Spinal cord (tissue), 10 donors: ENCODE data around the gene FAM163B. TPM values are rescaled to one million over a fixed set of nuclear protein-coding genes. Genes with fewer than 3 reads are reported as not detected.

ENCODE experiments used
- DNase-seq, 6 donors: peaks; one replicate each; pipeline versions ENCODE4 v3.0.0 to v3.0.0-alpha.2; 2013 to 2015; ENCODE audit warnings: low spot score in 6 of 6, low read depth in 4 of 6
- H3K27ac ChIP-seq: one replicate; pipeline ENCODE4 v1.5.1; 2013; ENCODE audit warnings: low read depth, low read length, control low read depth
- H3K27me3 ChIP-seq: one replicate; pipeline ENCODE4 v1.6.1; 2013; ENCODE audit warnings: low read length; ENCODE audit not compliant: control insufficient read depth, insufficient read depth
- H3K36me3 ChIP-seq: one replicate; pipeline ENCODE4 v1.6.1; 2013; ENCODE audit warnings: low read length; ENCODE audit not compliant: control insufficient read depth, insufficient read depth
- H3K4me1 ChIP-seq: one replicate; pipeline ENCODE4 v1.6.1; 2013; ENCODE audit warnings: low read length; ENCODE audit not compliant: control insufficient read depth, insufficient read depth
- H3K4me3 ChIP-seq: one replicate; pipeline ENCODE4 v1.5.1; 2013; ENCODE audit warnings: low read depth, low read length, control low read depth
- H3K9me3 ChIP-seq: one replicate; pipeline ENCODE4 v1.6.1; 2013; ENCODE audit warnings: low read length; ENCODE audit not compliant: control insufficient read depth, insufficient read depth
- WGBS: methylation state at CpG from one replicate; pipeline ENCODE4 v1.1.5; 2013; ENCODE audit warnings: missing lambda C conversion rate; ENCODE audit not compliant: insufficient coverage; 5-methylcytosine and 5-hydroxymethylcytosine counted together
- polyA plus RNA-seq, 2 donors: library from polyadenylated mRNA; unstranded; fragments of 120-200 nt; gene quantifications; one replicate each; pipeline ENCODE4 v1.2.1, GENCODE V29; 2013; ENCODE audit not compliant: insufficient read length in 2 of 2
- total RNA-seq, 2 donors: library from RNA; depleted of rRNA in 1 of 2; stranded (reverse); fragments of 120-200 nt in 1 of 2; fragments of >200 nt in 1 of 2; gene quantifications; one replicate each; pipeline versions ENCODE4 v1.2.3 to v1.2.4, GENCODE V29; 2013 to 2014
- donor health status: healthy.

The FAM163B gene
- total and polyA plus RNA-seq, 4 donors: 5.0 to 29.1 (median 17.9) TPM

- no peaks in the 10 kb centered on the region for H3K36me3 ChIP-seq
- 84% methylated on average over 13 of the region's 13 CpGs for WGBS
- no peak for DNase-seq
- no peak overlapping the region for H3K4me3 ChIP-seq
- no peaks in the 10 kb centered on the region for H3K27me3 ChIP-seq
- H3K27ac ChIP-seq: no peak overlapping the region
- H3K9me3 ChIP-seq: no peaks in the 10 kb centered on the region
- H3K4me1 ChIP-seq: peaks cover 30% of the 10 kb centered on the region
Observed at GRCh38 chr9:133640580-133641395, 31.6 kb upstream of the FAM163B start.

- H3K4me1 ChIP-seq: peaks cover 36% of the 10 kb centered on the region
Observed at GRCh38 chr9:133640160-133640559, 31.0 kb upstream of the FAM163B start.

GRCh38 chr9:133639613-133640012 is 30.4 kb upstream of the FAM163B start:
- WGBS: 73% methylated on average over 7 of the region's 8 CpGs
- no peaks in the 10 kb centered on the region for H3K36me3 ChIP-seq
- DNase-seq: no peak
- no peaks in the 10 kb centered on the region for H3K27me3 ChIP-seq
- H3K4me1 ChIP-seq: peaks cover 41% of the 10 kb centered on the region
- no peak overlapping the region for H3K27ac ChIP-seq
- H3K9me3 ChIP-seq: no peaks in the 10 kb centered on the region
- no peak overlapping the region for H3K4me3 ChIP-seq

More at GRCh38 chr9:133640160-133640559, 31.0 kb upstream of the FAM163B start:
- Histone ChIP-seq H3K9me3 (no peaks in the 10 kb centered on the region), H3K27me3 (no peaks in the 10 kb centered on the region), H3K36me3 (no peaks in the 10 kb centered on the region), H3K4me3 (no peak overlapping the region), H3K27ac (no peak overlapping the region)
- 96% methylated on average over 4 of the region's 7 CpGs for WGBS
- DNase-seq: no peak

- H3K27ac ChIP-seq: no peak overlapping the region
- H3K4me3 ChIP-seq: no peak overlapping the region
- H3K4me1 ChIP-seq: peaks cover 44% of the 10 kb centered on the region
- no peaks in the 10 kb centered on the region for H3K36me3 ChIP-seq
- no peaks in the 10 kb centered on the region for H3K27me3 ChIP-seq
- H3K9me3 ChIP-seq: no peaks in the 10 kb centered on the region
- WGBS: 64% methylated on average over 8 of the region's 8 CpGs
- DNase-seq: no peak
Observed at GRCh38 chr9:133638711-133639110, 29.5 kb upstream of the FAM163B start.

- no peaks in the 10 kb centered on the region for H3K36me3 ChIP-seq
- no peaks in the 10 kb centered on the region for H3K27me3 ChIP-seq
- H3K4me3 ChIP-seq: no peak overlapping the region
- peaks cover 50% of the 10 kb centered on the region for H3K4me1 ChIP-seq
- no peaks in the 10 kb centered on the region for H3K9me3 ChIP-seq
- no peak overlapping the region for H3K27ac ChIP-seq
- WGBS: 44% methylated on average over 4 of the region's 8 CpGs
- peak in 1 of 6 donors; percentile 47 for DNase-seq
Observed at GRCh38 chr9:133638076-133638475, 28.9 kb upstream of the FAM163B start.

- no peak overlapping the region for H3K27ac ChIP-seq
- no peak overlapping the region for H3K4me3 ChIP-seq
- WGBS: 57% methylated on average over 12 of the region's 12 CpGs
- H3K36me3 ChIP-seq: no peaks in the 10 kb centered on the region
- H3K9me3 ChIP-seq: no peaks in the 10 kb centered on the region
- H3K27me3 ChIP-seq: no peaks in the 10 kb centered on the region
- DNase-seq: no peak
- H3K4me1 ChIP-seq: peaks cover 55% of the 10 kb centered on the region
Observed at GRCh38 chr9:133637451-133638055, 28.4 kb upstream of the FAM163B start.

DNA sequence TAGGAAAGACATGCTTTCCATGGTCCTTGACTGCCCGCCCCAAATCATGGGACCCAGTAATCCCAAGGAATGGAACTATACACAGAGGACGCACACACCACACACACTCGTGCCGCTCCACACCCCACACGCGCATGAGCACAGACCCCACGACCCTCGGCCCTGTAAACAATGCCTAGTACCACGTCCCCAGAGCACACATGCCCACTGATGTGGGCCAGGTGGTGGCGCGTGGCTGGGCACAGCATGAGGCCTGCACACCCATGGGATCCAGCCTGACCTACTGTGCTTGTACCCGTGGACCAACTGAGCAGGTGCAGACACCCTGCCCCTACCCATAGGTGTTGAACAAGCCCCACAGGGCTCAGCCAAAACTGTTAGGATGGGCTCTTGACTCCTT is 27.7 kb upstream of the FAM163B start:
- 85% methylated on average over 10 of the region's 12 CpGs for WGBS
- H3K36me3 ChIP-seq: no peaks in the 10 kb centered on the region
- DNase-seq: no peak
- no peak overlapping the region for H3K4me3 ChIP-seq
- no peak overlapping the region for H3K27ac ChIP-seq
- peaks cover 55% of the 10 kb centered on the region for H3K4me1 ChIP-seq
- H3K9me3 ChIP-seq: no peaks in the 10 kb centered on the region
- no peaks in the 10 kb centered on the region for H3K27me3 ChIP-seq

- WGBS: 92% methylated on average over 20 of the region's 24 CpGs
- H3K36me3 ChIP-seq: no peaks in the 10 kb centered on the region
- H3K27ac ChIP-seq: no peak within 1 kb of the TSS
- H3K27me3 ChIP-seq: no peaks in the 10 kb centered on the region
- H3K9me3 ChIP-seq: no peaks in the 10 kb centered on the region
- DNase-seq: no peak
- peaks cover 45% of the 10 kb centered on the region for H3K4me1 ChIP-seq
- H3K4me3 ChIP-seq: no peak within 1 kb of the TSS
Observed at GRCh38 chr9:133635533-133636531, 26.6 kb upstream of the FAM163B start, which contains the start of gene DBH. DBH (plus strand) TSS chr9:133636363; CDS start chr9:133636372, 9 bp downstream.

GRCh38 chr9:133635098-133635497 is 25.9 kb upstream of the FAM163B start:
- DNase-seq: no peak
- H3K27ac ChIP-seq: no peak overlapping the region
- H3K36me3 ChIP-seq: no peaks in the 10 kb centered on the region
- no peaks in the 10 kb centered on the region for H3K9me3 ChIP-seq
- 47% methylated on average over 6 of the region's 6 CpGs for WGBS
- no peak overlapping the region for H3K4me3 ChIP-seq
- H3K27me3 ChIP-seq: no peaks in the 10 kb centered on the region
- peaks cover 45% of the 10 kb centered on the region for H3K4me1 ChIP-seq
